H1 (cell line): ENCODE measurements around the gene FRMD4A.

ENCODE experiments used
- ASH2L ChIP-seq: fragments of 200-600, 300-600 bp; sonication (generic); IDR thresholded peaks from one replicate; pipeline ENCODE4 v1.7.1; 2017; ENCODE audit warnings: low read length
- JUND ChIP-seq: IDR thresholded peaks from 2 replicates; pipeline ENCODE4 v1.6.1; 2011; ENCODE audit warnings: mild to moderate bottlenecking, improper control_type of control experiment, low read length
- RNF2 ChIP-seq: fragments of 200-900, 300-1000 bp; sonication (generic); IDR thresholded peaks from 2 replicates; pipeline ENCODE4 v1.7.1; 2016; ENCODE audit warnings: borderline replicate concordance, low read depth, mild to moderate bottlenecking, antibody characterized with exemption, low read length; ENCODE audit not compliant: poor library complexity, severe bottlenecking; ENCODE audit errors: missing control alignments
- RXRA ChIP-seq: IDR thresholded peaks from 2 replicates; pipeline ENCODE4 v1.6.1; 2011; ENCODE audit warnings: low read depth, mild to moderate bottlenecking, low read length, moderate library complexity; ENCODE audit not compliant: insufficient read depth
- TF ChIP-seq, protein P1 (sequence below), 3 experiments: IDR thresholded peaks; 1 replicate in 2 of 3; 2 replicates in 1 of 3; pipeline versions ENCODE4 v1.5.1 to v1.6.1; 2011; ENCODE audit warnings: low read length in 3 of 3, mild to moderate bottlenecking in 3 of 3, inconsistent platforms in 2 of 3, low read depth in 1 of 3, moderate library complexity in 1 of 3; ENCODE audit not compliant: insufficient read depth in 1 of 3; ENCODE audit errors: control extremely low read depth in 1 of 3

GRCh38 chr10:13721486-13721885 is 609.2 kb downstream of the FRMD4A start:
- TF ChIP-seq JUND (no peak), ASH2L (no peak), RNF2 (no peak), RXRA (no peak)
- TF ChIP-seq, protein P1, sequence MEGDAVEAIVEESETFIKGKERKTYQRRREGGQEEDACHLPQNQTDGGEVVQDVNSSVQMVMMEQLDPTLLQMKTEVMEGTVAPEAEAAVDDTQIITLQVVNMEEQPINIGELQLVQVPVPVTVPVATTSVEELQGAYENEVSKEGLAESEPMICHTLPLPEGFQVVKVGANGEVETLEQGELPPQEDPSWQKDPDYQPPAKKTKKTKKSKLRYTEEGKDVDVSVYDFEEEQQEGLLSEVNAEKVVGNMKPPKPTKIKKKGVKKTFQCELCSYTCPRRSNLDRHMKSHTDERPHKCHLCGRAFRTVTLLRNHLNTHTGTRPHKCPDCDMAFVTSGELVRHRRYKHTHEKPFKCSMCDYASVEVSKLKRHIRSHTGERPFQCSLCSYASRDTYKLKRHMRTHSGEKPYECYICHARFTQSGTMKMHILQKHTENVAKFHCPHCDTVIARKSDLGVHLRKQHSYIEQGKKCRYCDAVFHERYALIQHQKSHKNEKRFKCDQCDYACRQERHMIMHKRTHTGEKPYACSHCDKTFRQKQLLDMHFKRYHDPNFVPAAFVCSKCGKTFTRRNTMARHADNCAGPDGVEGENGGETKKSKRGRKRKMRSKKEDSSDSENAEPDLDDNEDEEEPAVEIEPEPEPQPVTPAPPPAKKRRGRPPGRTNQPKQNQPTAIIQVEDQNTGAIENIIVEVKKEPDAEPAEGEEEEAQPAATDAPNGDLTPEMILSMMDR (IDR thresholded peaks at IDR 0.05; ENCODE audit: control extremely low read depth in 1 of 3, insufficient read depth in 1 of 3, low read depth in 1 of 3, low read length in 3 of 3) = no peak
